Neural progenitor cell (in vitro differentiated cells): ENCODE results near the gene PPP2R2B.

Experiments used
- EZH2 ChIP-seq: fragments of 200-600 bp; sonication (generic); IDR thresholded peaks from 2 replicates; pipeline ENCODE4 v1.6.1; 2017; ENCODE audit warnings: antibody characterized with exemption, mild to moderate bottlenecking, moderate library complexity
- TF ChIP-seq, protein P1 (sequence below): fragments of 200-600 bp; sonication (generic); IDR thresholded peaks from 2 replicates; pipeline ENCODE4 v1.5.1; 2017; ENCODE audit warnings: antibody characterized with exemption, mild to moderate bottlenecking

DNA sequence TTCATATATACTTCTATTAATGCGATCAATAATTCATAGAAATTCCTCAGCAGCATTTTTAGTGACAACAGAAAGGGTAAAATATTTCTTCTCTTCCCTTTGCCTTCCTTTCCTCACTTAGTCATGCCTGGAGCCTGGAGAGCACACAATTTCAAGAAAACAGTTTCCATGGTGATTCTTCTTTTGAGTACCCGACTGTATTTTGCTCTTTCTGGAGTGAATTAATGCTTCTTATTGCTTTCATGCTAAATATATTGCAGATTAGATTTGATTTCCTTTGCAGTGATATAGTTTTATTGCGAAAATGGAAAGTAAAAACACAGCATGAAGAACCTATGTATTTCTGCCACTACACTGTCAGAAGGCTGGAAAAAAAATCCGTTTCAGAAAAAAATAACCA lies 153.5 kb downstream of the PPP2R2B start:
- TF ChIP-seq, protein P1, sequence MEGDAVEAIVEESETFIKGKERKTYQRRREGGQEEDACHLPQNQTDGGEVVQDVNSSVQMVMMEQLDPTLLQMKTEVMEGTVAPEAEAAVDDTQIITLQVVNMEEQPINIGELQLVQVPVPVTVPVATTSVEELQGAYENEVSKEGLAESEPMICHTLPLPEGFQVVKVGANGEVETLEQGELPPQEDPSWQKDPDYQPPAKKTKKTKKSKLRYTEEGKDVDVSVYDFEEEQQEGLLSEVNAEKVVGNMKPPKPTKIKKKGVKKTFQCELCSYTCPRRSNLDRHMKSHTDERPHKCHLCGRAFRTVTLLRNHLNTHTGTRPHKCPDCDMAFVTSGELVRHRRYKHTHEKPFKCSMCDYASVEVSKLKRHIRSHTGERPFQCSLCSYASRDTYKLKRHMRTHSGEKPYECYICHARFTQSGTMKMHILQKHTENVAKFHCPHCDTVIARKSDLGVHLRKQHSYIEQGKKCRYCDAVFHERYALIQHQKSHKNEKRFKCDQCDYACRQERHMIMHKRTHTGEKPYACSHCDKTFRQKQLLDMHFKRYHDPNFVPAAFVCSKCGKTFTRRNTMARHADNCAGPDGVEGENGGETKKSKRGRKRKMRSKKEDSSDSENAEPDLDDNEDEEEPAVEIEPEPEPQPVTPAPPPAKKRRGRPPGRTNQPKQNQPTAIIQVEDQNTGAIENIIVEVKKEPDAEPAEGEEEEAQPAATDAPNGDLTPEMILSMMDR = no peak
- TF ChIP-seq EZH2 = no peak
